ENCODE data around the gene UBE2J1. TPM values are rescaled to one million over a fixed set of nuclear protein-coding genes. Genes with fewer than 3 reads are reported as not detected.

UBE2J1 gene
- total RNA-seq, 3 donors from 2014 or later, result 40.0 to 50.2 (median 42.2) TPM

GRCh38 chr6:89385846-89386245 is 33.3 kb upstream of the UBE2J1 start:
- Histone ChIP-seq H3K9me3 (no peaks in the 10 kb centered on the region), H3K36me3 (ENCODE audit: low read depth) (no peaks in the 10 kb centered on the region), H3K4me1 (ENCODE audit: low read depth) (no peaks in the 10 kb centered on the region), H3K4me3 (no peak overlapping the region)
- intact Hi-C loops (cut with DNase I, micrococcal nuclease), result no loop called here
- TF ChIP-seq CTCF (IDR thresholded peaks at IDR 0.05), result no peak
- ATAC-seq (no peak), DNase-seq (no peak)

DNA sequence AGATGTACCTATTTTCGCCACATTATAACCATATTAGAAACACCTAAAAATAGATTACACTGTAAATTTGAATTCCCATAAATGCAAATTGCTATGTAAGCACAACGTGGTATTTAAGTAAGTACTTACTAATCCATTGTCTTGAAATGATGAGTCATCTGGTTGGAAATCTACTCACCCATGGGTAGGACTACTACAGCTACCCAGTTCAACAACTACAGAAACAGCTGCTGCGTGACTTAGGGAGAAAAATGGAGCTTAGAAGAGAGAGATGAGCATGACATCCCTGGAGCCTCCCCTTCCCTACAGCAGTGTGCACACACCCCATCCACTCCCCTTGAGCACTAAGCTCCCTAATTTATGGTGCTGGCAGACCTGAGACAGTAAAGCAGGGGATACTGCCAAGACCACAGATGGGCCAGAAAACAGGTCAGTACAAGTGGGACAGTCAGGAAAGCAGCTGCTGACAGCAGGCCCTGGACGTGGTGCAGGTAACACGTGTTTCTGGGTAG is 32.7 kb upstream of the UBE2J1 start:
- H3K4me1 ChIP-seq (ENCODE audit: low read depth), result no peaks in the 10 kb centered on the region
- TF ChIP-seq CTCF (IDR thresholded peaks at IDR 0.05), result no peak
- DNase-seq (no peak), ATAC-seq (no peak)
- H3K9me3 ChIP-seq, result no peaks in the 10 kb centered on the region
- H3K4me3 ChIP-seq, result no peak overlapping the region
- no peaks in the 10 kb centered on the region for H3K36me3 ChIP-seq (ENCODE audit: low read depth)
- intact Hi-C loops (cut with DNase I, micrococcal nuclease), result no loop called here

GRCh38 chr6:89381031-89381430 is 28.5 kb upstream of the UBE2J1 start:
- ATAC-seq (no peak), DNase-seq (no peak)
- intact Hi-C loops (cut with DNase I, micrococcal nuclease), result no loop called here

GRCh38 chr6:89379281-89379680 is 26.8 kb upstream of the UBE2J1 start:
- intact Hi-C loops (cut with DNase I, micrococcal nuclease), result no loop called here
- Histone ChIP-seq H3K4me3 (no peak overlapping the region), H3K36me3 (ENCODE audit: low read depth) (no peaks in the 10 kb centered on the region), H3K9me3 (no peaks in the 10 kb centered on the region), H3K4me1 (ENCODE audit: low read depth) (peaks cover 7% of the 10 kb centered on the region)
- DNase-seq, result no peak
- ATAC-seq, result no peak
- TF ChIP-seq CTCF (IDR thresholded peaks at IDR 0.05), result no peak

More at GRCh38 chr6:89381031-89381430, 28.5 kb upstream of the UBE2J1 start:
- Histone ChIP-seq H3K36me3 (ENCODE audit: low read depth) (no peaks in the 10 kb centered on the region), H3K9me3 (no peaks in the 10 kb centered on the region), H3K4me3 (no peak overlapping the region), H3K4me1 (ENCODE audit: low read depth) (no peaks in the 10 kb centered on the region)
- TF ChIP-seq CTCF (IDR thresholded peaks at IDR 0.05), result no peak

- no peak for TF ChIP-seq CTCF (IDR thresholded peaks at IDR 0.05)
- no peaks in the 10 kb centered on the region for H3K36me3 ChIP-seq (ENCODE audit: low read depth)
- ATAC-seq (no peak), DNase-seq (no peak)
- H3K4me1 ChIP-seq (ENCODE audit: low read depth), result peaks cover 7% of the 10 kb centered on the region
- H3K4me3 ChIP-seq, result no peak overlapping the region
- no peaks in the 10 kb centered on the region for H3K9me3 ChIP-seq
- intact Hi-C loops (cut with DNase I, micrococcal nuclease), result no loop called here
Measured at GRCh38 chr6:89378628-89379027, 26.1 kb upstream of the UBE2J1 start.
